ENCODE measurements around the gene ALMS1. TPM values are rescaled to one million over a fixed set of nuclear protein-coding genes. Genes with fewer than 3 reads are reported as not detected.

Gene ALMS1
- total and polyA plus RNA-seq, 2 experiments from 2014 or later: 4.6 to 14.5 TPM

GRCh38 chr2:73651591-73652230, 266.1 kb downstream of the ALMS1 start:
- DNase-seq (ENCODE audit: low spot score): no peak
- WGBS (ENCODE audit: low lambda C conversion rate, missing lambda C conversion rate): 78% methylated on average over 6 of the region's 6 CpGs

GRCh38 chr2:73652348-73652747, 266.7 kb downstream of the ALMS1 start:
- no peak overlapping the region for H3K4me3 ChIP-seq
- no peaks in the 10 kb centered on the region for H3K4me1 ChIP-seq (ENCODE audit: insufficient read depth)
- H3K79me2 ChIP-seq: no peaks in the 10 kb centered on the region
- H3K9me2 ChIP-seq (replicated peaks; ENCODE audit: insufficient read depth): no peaks in the 10 kb centered on the region
- TF ChIP-seq EZH2 (IDR thresholded peaks at IDR 0.05; ENCODE audit: borderline replicate concordance) (no peak), EZH2phosphoT487 (IDR thresholded peaks at IDR 0.05; ENCODE audit: low read depth, severe bottlenecking, unreplicated experiment) (no peak)
- TF ChIP-seq, protein P1, sequence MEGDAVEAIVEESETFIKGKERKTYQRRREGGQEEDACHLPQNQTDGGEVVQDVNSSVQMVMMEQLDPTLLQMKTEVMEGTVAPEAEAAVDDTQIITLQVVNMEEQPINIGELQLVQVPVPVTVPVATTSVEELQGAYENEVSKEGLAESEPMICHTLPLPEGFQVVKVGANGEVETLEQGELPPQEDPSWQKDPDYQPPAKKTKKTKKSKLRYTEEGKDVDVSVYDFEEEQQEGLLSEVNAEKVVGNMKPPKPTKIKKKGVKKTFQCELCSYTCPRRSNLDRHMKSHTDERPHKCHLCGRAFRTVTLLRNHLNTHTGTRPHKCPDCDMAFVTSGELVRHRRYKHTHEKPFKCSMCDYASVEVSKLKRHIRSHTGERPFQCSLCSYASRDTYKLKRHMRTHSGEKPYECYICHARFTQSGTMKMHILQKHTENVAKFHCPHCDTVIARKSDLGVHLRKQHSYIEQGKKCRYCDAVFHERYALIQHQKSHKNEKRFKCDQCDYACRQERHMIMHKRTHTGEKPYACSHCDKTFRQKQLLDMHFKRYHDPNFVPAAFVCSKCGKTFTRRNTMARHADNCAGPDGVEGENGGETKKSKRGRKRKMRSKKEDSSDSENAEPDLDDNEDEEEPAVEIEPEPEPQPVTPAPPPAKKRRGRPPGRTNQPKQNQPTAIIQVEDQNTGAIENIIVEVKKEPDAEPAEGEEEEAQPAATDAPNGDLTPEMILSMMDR (IDR thresholded peaks at IDR 0.05; ENCODE audit: poor library complexity): no peak
- H3K36me3 ChIP-seq (replicated peaks; ENCODE audit: insufficient read depth, low read depth): no peaks in the 10 kb centered on the region
- no peaks in the 10 kb centered on the region for H3K27me3 ChIP-seq
- H2AFZ ChIP-seq: no peak overlapping the region
- no peak overlapping the region for H3K27ac ChIP-seq
- 88% methylated on average over 3 of the region's 3 CpGs for WGBS (ENCODE audit: low lambda C conversion rate, missing lambda C conversion rate)
- no peaks in the 10 kb centered on the region for H3K9me3 ChIP-seq (ENCODE audit: low read depth)
- H3K4me2 ChIP-seq: no peak overlapping the region
- H4K20me1 ChIP-seq (ENCODE audit: insufficient read depth, poor library complexity, severe bottlenecking): no peaks in the 10 kb centered on the region
- DNase-seq (ENCODE audit: low spot score): no peak

More at GRCh38 chr2:73651591-73652230, 266.1 kb downstream of the ALMS1 start:
- Histone ChIP-seq H4K20me1 (ENCODE audit: insufficient read depth, poor library complexity, severe bottlenecking) (no peaks in the 10 kb centered on the region), H3K27ac (no peak overlapping the region), H3K4me1 (ENCODE audit: insufficient read depth) (no peaks in the 10 kb centered on the region), H3K4me2 (no peak overlapping the region), H3K4me3 (no peak overlapping the region), H3K36me3 (replicated peaks; ENCODE audit: insufficient read depth, low read depth) (no peaks in the 10 kb centered on the region), H3K9me3 (ENCODE audit: low read depth) (no peaks in the 10 kb centered on the region), H3K9me2 (replicated peaks; ENCODE audit: insufficient read depth) (no peaks in the 10 kb centered on the region), H3K79me2 (no peaks in the 10 kb centered on the region), H3K27me3 (no peaks in the 10 kb centered on the region), H2AFZ (no peak overlapping the region)
- no peak for TF ChIP-seq EZH2phosphoT487 (IDR thresholded peaks at IDR 0.05; ENCODE audit: low read depth, severe bottlenecking, unreplicated experiment)
- TF ChIP-seq, protein P1 (IDR thresholded peaks at IDR 0.05; ENCODE audit: poor library complexity): no peak
- TF ChIP-seq EZH2 (IDR thresholded peaks at IDR 0.05; ENCODE audit: borderline replicate concordance): no peak

GRCh38 chr2:73654175-73654574, 268.5 kb downstream of the ALMS1 start:
- Histone ChIP-seq H3K4me1 (ENCODE audit: insufficient read depth) (no peaks in the 10 kb centered on the region), H3K27ac (no peak overlapping the region), H4K20me1 (ENCODE audit: insufficient read depth, poor library complexity, severe bottlenecking) (no peaks in the 10 kb centered on the region), H3K4me3 (no peak overlapping the region), H3K4me2 (no peak overlapping the region), H3K9me3 (ENCODE audit: low read depth) (no peaks in the 10 kb centered on the region), H2AFZ (no peak overlapping the region), H3K9me2 (replicated peaks; ENCODE audit: insufficient read depth) (no peaks in the 10 kb centered on the region), H3K36me3 (replicated peaks; ENCODE audit: insufficient read depth, low read depth) (no peaks in the 10 kb centered on the region), H3K27me3 (peaks cover 5% of the 10 kb centered on the region), H3K79me2 (no peaks in the 10 kb centered on the region)
- DNase-seq (ENCODE audit: low spot score): no peak
- WGBS (ENCODE audit: low lambda C conversion rate, missing lambda C conversion rate): 64% methylated on average over 2 of the region's 2 CpGs
- TF ChIP-seq EZH2phosphoT487 (IDR thresholded peaks at IDR 0.05; ENCODE audit: low read depth, severe bottlenecking, unreplicated experiment): no peak
- no peak for TF ChIP-seq EZH2 (IDR thresholded peaks at IDR 0.05; ENCODE audit: borderline replicate concordance)
- TF ChIP-seq, protein P1 (IDR thresholded peaks at IDR 0.05; ENCODE audit: poor library complexity): no peak

Other genes with a start within 250 kb of the ALMS1 start
- gene NOTO, start 183.3 kb upstream of the ALMS1 start, total RNA-seq: not detected in 2 replicates
- gene NOTO, start 183.3 kb upstream of the ALMS1 start, polyA plus RNA-seq: not detected in 2 replicates
- 15.5 and 28.3 TPM in 2 replicates for gene SMYD5, start 171.6 kb upstream of the ALMS1 start, total RNA-seq
- 10.0 and 16.9 TPM in 2 replicates for gene SMYD5, start 171.6 kb upstream of the ALMS1 start, polyA plus RNA-seq
- 26.9 and 36.6 TPM in 2 replicates for gene PRADC1, start 152.6 kb upstream of the ALMS1 start, total RNA-seq
- gene PRADC1, start 152.6 kb upstream of the ALMS1 start, polyA plus RNA-seq: 31.6 and 39.7 TPM in 2 replicates
- gene CCT7, start 151.5 kb upstream of the ALMS1 start, total RNA-seq: 195 and 197 TPM in 2 replicates
- 190 TPM in 2 replicates for gene CCT7, start 151.5 kb upstream of the ALMS1 start, polyA plus RNA-seq
- gene FBXO41, start 101.4 kb upstream of the ALMS1 start, total RNA-seq: 0.92 and 2.1 TPM in 2 replicates
- 1.2 and 1.3 TPM in 2 replicates for gene FBXO41, start 101.4 kb upstream of the ALMS1 start, polyA plus RNA-seq
- 0.23 TPM in 1 of 2 replicates, not detected in the other for gene EGR4, start 92.3 kb upstream of the ALMS1 start, total RNA-seq
- 0.78 and 1.9 TPM in 2 replicates for gene EGR4, start 92.3 kb upstream of the ALMS1 start, polyA plus RNA-seq

Measured in hepatocyte (in vitro differentiated cells).